Regular cardiac myocyte (primary cell): ENCODE data around the gene KPRP. TPM values are rescaled to one million over a fixed set of nuclear protein-coding genes. Genes with fewer than 3 reads are reported as not detected.

ENCODE experiments used
- total RNA-seq: library from RNA; depleted of rRNA; stranded (reverse); fragments of >200 nt; gene quantifications from 2 replicates; pipeline ENCODE4 v1.2.3, GENCODE V29; 2014

Gene KPRP
- not detected in 2 replicates for total RNA-seq

GRCh38 chr1:152757747-152758146 is at the start of gene KPRP:
TSS of gene KPRP (plus strand) at chr1:152758025. CDS start at chr1:152759589, 1,564 bp downstream.

GRCh38 chr1:152774875-152775274 is 17.1 kb downstream of the KPRP start, which contains the start of gene LCE1F:
TSS of gene LCE1F (plus strand) at chr1:152775140. CDS start at chr1:152776372, 1,232 bp downstream.

GRCh38 chr1:152786077-152786476 is 28.3 kb downstream of the KPRP start, which contains the start of gene LCE1E:
TSS of gene LCE1E (plus strand) at chr1:152786257. CDS start at chr1:152787300, 1,043 bp downstream.

GRCh38 chr1:152796421-152796820 is 38.6 kb downstream of the KPRP start, which contains the start of gene LCE1D:
TSS of gene LCE1D (plus strand) at chr1:152796721. CDS start at chr1:152797795, 1,074 bp downstream.

GRCh38 chr1:152806576-152806975 is 48.8 kb downstream of the KPRP start, which contains the start of gene LCE1C:
TSS of gene LCE1C (minus strand) at chr1:152806651. CDS start at chr1:152805478, 1,173 bp downstream.

Other genes with a start within 250 kb of the KPRP start
- gene LCE5A, start 247.2 kb upstream of the KPRP start, total RNA-seq, result not detected in 2 replicates
- not detected in 2 replicates for gene CRCT1, start 243.5 kb upstream of the KPRP start, total RNA-seq
- gene LCE3E, start 191.2 kb upstream of the KPRP start, total RNA-seq, result not detected in 2 replicates
- not detected in 2 replicates for gene LCE3D, start 177.5 kb upstream of the KPRP start, total RNA-seq
- gene LCE3C, start 157.8 kb upstream of the KPRP start, total RNA-seq, result not detected in 2 replicates
- not detected in 2 replicates for gene LCE3B, start 144.2 kb upstream of the KPRP start, total RNA-seq
- not detected in 2 replicates for gene LCE3A, start 134.9 kb upstream of the KPRP start, total RNA-seq
- not detected in 2 replicates for gene LCE2D, start 94.6 kb upstream of the KPRP start, total RNA-seq
- not detected in 2 replicates for gene LCE2C, start 82.7 kb upstream of the KPRP start, total RNA-seq
- not detected in 2 replicates for gene LCE2B, start 71.9 kb upstream of the KPRP start, total RNA-seq
- gene LCE2A, start 59.7 kb upstream of the KPRP start, total RNA-seq, result not detected in 2 replicates
- gene LCE4A, start 49.9 kb upstream of the KPRP start, total RNA-seq, result not detected in 2 replicates
- not detected in 2 replicates for gene LCE1F, start 17.1 kb downstream of the KPRP start, total RNA-seq
- gene LCE1E, start 28.2 kb downstream of the KPRP start, total RNA-seq, result not detected in 2 replicates
- not detected in 2 replicates for gene LCE1D, start 38.7 kb downstream of the KPRP start, total RNA-seq
- not detected in 2 replicates for gene LCE1C, start 48.6 kb downstream of the KPRP start, total RNA-seq
- not detected in 2 replicates for gene LCE1B, start 53.9 kb downstream of the KPRP start, total RNA-seq
- not detected in 2 replicates for gene LCE1A, start 69.4 kb downstream of the KPRP start, total RNA-seq
- gene LCE6A, start 84.8 kb downstream of the KPRP start, total RNA-seq, result not detected in 2 replicates
- not detected in 2 replicates for gene LCE7A, start 102.0 kb downstream of the KPRP start, total RNA-seq
- not detected in 2 replicates for gene SMCP, start 120.3 kb downstream of the KPRP start, total RNA-seq
- not detected in 2 replicates for gene IVL, start 150.5 kb downstream of the KPRP start, total RNA-seq
- gene SPRR5, start 189.2 kb downstream of the KPRP start, total RNA-seq, result not detected in 2 replicates
- gene SPRR4, start 212.6 kb downstream of the KPRP start, total RNA-seq, result not detected in 2 replicates
- gene SPRR1A, start 226.1 kb downstream of the KPRP start, total RNA-seq, result not detected in 2 replicates
- gene SPRR3, start 243.7 kb downstream of the KPRP start, total RNA-seq, result not detected in 2 replicates